T-helper 2 cell treated with Interferon-gamma antibody and Interleukin-4, amounts not matched to agents 100 ng/mL and 5 ng/mL, for 36 hours (primary cell): ENCODE measurements around the gene SETD7. TPM values are rescaled to one million over a fixed set of nuclear protein-coding genes. Genes with fewer than 3 reads are reported as not detected.

Experiments
- intact Hi-C: fragments of 100-400 bp; cut with micrococcal nuclease; formaldehyde crosslinking; loops from one replicate; pipeline ENCODE4 v1.15.1; 2023
- total RNA-seq: library from RNA; stranded (reverse); gene quantifications from 2 replicates; pipeline ENCODE4 v1.2.3, GENCODE V29; 2022

SETD7 gene
- total RNA-seq, 1 donor from 2014 or later, result 11.5 TPM

DNA sequence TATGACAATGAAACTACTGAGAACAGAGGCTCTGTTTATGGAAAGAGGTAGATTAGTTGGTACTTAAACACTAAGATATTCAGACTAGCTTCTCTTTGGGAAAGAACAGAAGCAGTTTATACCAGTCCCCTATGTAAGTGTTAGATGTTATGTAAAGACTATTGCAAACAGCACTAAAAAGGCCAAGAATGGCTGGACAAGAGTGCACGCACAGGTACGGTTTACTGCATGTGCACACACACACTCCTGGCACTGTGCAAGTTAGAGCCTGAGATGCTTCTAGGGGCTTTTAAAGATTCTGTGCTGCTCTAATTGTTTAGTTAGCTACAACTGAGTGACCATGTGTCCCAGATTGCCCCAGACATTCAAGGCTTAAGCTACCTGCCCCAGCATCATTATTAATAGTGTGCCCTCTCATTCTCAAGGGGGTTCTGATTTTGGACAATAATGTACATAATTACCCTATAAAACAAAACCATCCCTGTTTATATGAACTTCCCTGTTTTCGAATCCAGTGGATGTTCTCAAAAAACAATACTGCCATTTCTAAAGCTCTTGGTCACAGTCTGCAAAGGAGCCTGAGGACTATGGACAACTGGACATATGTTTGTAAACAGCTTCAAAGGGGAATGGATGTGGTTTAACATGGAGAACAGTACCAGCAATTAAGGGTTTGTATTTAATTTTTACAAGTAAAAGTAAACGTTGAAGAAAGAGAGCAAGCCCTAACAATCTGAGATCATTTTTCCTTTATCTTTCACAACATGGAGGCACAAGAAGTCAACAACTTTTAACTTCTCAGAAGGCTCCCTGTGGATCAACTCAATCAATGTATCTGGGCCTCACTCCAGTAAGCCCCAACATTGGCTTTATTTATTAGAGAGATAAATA lies 2.0 kb downstream of the SETD7 start:
- intact Hi-C loops, result loop anchor here (10.0 kb wide), 2 partner anchors 521 to 539 kb away; partner anchors contain the start of gene NOCT

DNA sequence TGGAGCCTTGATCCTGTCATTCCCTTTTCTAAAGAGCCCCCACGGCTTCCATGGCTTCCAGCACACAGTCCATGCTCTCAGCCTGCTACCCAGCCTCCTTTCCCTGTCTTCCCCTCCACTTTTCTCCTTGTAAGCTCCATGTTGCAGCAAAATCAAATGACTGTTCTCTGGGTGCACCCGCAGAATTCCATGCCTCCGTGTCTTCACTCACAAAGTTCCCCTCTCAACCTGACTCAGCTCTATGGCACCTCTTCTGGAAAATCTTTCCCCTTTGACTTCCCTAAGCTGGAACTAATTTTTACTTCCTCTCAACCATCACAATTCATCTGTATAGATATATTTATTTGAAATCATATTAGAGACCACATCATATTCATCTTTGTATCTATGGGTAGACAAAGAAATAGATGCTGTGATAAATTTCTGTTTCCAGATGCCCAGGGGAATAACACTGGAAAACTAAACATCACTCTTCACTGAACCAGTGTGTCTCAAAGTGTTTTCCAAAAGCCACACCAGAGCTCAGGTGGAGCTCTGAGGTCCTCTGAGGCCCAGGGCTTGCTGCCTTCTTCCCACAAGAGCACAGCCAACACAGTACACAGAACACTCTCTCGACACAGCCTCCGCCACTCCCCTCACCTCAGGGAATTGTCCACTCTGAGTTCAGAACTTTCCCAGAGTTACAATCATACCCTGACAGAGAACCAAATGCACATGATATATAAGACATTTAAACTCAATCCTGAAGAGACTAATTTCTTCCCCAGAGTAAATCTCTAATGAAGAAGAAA lies 3.3 kb downstream of the SETD7 start:
- intact Hi-C loops, result loop anchor here (10.0 kb wide), 2 partner anchors 522 to 538 kb away; partner anchors contain the start of gene NOCT

DNA sequence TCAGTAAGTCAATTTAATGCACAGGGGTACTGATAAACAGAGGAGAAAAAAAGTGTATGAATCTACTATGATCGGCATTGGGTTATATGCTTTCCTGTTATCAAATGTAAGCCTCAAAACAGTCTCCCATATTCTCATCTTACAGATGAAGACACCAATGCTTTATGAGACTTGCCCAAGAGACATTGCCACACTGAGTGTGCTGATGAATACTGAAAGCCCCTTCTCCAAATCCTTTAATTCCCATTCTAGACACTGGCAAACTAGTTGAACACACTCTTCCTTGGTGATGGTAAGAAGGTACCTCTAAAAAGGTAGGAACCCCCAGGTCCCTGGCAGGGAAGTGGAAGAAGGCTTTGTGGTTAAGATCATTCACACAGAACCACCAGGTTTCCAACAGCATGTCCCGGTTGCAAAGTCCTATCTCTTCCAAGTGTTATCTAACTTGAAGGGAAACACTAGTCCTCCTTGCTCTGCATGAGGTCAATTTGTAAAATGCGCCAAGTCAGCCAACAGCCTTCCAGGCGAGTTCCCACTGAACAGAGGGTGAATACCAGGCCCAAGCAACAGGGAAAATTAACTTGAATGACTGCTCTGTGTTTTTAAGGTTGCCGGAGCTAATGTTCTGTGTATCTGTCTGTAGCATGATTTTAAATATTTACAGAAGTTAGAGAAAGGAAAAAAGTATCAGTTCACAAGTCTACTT lies 5.1 kb downstream of the SETD7 start:
- intact Hi-C loops, result loop anchor here (10.0 kb wide), 2 partner anchors 524 to 536 kb away; partner anchors contain the start of gene NOCT

DNA sequence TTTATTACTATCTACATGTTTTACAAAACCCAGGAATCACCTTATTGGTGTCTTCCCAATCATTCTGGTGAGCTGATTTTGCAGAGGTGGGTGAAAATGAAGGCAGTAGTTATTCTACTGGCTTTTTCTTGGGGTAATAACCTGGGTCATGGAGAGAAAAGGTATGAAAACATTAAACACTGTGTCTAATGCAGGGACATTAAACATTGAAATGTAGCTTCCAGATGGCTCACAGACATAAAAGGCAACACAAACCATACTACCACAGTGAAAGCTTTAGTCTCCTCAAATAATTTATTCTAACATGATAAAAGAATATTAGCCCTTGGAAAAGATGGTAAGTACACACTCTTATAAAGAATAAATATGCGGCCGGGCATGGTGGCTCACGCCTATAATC lies 8.0 kb downstream of the SETD7 start:
- intact Hi-C loops, result no loop called here

DNA sequence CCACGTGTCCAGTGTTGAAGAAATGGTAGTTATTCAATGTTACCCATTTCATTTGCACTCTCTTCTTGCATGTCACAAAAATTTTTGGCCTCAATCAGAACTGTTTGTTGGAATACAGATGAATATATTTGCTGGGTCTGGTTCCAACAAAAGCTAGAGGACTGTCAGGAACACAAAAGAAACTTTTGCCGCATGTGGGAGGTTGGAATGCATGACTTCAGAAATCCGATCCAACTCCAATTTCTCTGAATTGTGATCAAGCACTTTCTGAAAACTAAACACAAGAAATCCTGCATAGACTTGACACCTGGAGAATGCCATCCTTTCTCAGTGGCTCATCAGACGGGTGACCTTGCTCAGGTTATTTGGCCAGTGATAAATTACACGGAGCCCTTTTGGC lies 15.4 kb downstream of the SETD7 start:
- intact Hi-C loops, result no loop called here

DNA sequence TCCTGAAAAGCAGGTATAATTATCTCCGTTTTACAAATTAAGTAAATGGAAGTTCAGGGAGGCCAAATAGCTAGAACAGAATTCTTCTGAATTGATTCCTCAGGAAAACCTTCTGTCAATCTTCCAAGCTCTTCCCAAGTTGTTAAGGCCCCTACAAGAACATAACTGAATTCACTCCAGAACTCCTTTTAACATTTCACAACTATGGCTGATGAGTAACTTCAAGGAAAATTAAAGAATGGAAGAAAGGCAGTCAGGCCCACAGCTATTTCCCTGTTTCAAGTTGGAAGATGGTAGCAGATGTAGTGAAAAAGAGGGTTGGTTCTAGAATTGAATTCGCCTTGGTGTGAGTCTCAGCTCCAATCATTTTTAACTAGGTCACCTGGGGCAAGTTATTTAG lies 15.9 kb downstream of the SETD7 start:
- intact Hi-C loops, result no loop called here

DNA sequence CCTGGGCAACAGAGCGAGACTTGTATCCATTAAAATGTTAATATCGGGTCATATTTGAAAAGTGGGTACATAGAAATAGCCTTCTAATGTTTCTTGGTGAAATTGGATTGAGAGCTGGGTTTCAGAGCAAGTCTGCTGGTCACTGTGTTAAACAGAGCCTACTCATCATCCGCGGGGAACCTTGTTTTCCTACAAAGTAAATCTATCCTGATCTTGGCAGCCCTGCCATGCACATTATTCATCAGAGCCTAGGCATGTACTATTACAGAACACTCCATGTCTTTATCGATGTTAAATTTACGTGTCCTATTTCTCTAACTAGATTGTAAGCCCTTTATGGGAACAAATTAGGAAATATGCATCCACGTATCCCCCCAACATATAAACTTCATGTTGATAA lies 18.7 kb downstream of the SETD7 start:
- intact Hi-C loops, result no loop called here

DNA sequence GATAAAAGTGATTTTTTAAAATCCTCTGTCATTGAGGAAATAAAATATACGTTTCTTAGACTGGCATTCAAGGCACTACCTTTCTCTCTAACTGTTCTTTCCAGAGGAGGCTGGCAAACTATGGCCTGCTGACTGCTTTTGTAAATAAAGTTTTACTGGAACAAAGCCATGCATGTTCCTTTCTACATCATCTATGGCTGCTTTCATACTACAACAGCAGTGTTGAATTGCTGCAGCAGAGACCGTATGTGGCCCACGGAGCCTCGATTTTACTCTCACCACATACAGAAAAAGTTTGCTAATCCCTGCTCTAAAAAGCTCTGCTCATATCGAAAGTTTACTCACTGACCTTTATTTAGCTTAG lies 20.2 kb downstream of the SETD7 start:
- intact Hi-C loops, result no loop called here

DNA sequence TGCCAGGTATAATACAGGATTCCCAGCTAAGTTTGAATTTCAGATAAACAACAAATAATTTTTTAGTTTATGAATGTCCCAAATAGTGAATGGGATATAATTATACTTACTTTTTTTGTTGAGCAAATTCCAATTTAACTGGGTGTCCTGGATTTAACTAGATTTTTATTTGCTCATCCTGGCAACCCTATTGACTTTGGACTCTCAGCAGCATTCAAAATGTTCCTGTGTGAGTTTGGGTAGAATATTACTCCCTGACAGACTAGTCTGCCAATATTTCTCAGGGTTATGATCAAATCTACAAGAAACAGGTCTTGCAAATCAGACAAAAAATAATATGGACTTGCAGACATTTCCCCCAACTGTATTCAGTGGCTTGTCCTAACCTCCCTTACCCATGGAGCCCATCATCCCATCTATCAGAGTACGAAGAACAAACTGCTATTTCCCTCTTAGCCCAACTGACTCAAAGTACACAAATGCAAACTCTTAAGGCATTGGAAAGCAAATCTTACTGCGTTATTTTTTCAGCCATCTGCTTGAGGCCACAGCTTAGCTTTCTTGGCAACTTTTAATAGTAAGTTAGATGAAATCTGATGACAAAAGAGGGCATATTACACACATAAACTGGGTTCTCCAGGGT lies 20.7 kb downstream of the SETD7 start:
- intact Hi-C loops, result no loop called here

DNA sequence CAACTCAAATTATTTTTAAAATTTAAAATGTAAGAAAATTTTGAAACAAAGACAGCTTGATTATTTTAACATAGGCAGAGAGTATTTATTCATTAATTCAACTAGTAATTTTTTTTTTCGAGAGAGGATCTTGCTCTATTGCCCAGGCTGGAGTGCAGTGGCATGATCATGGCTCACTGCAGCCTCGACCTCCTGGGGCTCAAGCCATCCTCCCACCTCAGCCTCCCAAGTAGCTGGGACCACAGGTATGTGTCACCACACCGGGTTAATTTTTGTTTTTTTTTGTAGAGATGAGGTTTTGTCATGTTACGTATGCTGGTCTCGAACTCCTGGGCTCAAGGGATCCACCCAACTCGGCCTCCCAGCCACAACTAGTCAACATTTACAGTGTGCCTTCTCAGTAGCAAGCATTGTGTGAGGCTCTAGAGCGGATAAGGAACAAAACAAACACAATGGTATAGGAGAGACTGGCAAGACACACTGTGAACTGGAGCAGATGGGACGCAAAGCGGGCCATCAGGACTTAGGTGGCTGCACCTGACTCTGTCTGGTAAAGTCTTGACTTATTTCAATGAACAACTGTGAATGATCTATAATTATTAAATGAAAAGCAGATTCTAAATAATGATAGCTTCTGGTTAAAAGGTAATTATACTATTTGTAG lies 21.6 kb downstream of the SETD7 start:
- intact Hi-C loops, result no loop called here

DNA sequence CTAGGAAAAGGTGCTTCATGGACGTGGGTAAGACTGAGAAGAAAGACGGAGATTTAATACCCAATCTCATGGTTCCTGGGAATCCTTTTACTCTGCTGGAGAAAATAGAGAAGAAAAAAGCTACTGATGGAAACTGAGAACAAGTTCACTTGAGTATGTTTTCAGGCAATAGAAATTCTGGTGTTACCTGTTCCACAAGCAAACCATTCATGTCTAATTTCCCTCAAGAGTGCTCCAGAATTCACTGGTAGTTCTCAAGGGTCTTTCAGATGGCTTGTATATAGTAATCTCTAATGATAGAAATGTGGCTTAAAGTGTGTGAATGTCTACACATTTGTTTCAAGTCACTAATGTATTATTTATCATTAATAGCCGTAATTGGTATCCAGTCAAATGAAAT lies 22.5 kb downstream of the SETD7 start:
- intact Hi-C loops, result no loop called here

DNA sequence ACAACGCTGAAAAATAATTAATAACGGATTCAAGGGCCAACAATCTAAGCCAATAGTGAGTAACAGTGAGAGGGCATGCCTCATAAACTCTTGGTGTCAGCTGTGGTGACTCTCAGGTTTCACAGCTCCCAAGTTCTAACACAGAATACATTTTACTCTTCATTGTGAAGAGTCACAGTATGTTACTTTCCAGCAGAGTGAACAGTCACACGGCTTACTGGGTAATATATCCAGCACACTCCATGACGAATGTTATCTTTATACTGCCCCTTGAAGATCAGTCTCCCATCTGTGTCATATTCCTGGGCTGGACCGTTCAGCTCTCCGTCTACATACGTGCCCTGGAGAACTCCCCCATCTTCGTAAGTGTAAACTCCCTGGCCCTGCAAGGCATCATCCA lies 23.1 kb downstream of the SETD7 start:
- intact Hi-C loops, result no loop called here

DNA sequence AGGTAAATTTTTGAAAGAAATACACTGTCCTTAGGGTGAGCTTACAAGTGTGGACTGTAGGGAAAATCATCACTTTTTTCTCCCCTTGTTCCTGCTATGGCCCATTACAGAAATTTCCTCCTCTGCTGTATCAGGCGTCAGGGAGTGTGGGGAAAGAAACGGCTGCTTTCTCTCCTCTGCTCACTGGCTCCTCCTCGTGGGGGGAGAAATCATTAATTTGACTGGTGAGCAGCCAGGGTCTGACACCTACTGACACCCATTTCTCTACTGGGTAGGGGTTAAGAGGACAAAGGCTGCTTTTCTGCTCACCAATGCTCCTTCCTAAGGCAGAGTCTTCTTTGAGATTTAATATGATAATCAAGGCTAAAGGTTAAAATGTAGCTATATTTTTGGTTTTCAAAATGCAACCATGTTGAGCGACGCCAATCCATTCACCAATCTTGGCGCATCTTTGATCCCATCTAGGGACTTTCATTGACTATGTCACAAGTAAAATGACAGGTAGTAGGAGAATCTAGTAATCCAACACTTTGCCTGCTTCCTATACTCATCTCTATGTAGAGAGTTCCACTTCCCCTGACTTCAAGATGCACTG lies 25.1 kb downstream of the SETD7 start:
- intact Hi-C loops, result loop anchor here (1.0 to 2.0 kb wide), 2 partner anchors 78 to 115 kb away; no protein-coding TSS in a partner anchor

DNA sequence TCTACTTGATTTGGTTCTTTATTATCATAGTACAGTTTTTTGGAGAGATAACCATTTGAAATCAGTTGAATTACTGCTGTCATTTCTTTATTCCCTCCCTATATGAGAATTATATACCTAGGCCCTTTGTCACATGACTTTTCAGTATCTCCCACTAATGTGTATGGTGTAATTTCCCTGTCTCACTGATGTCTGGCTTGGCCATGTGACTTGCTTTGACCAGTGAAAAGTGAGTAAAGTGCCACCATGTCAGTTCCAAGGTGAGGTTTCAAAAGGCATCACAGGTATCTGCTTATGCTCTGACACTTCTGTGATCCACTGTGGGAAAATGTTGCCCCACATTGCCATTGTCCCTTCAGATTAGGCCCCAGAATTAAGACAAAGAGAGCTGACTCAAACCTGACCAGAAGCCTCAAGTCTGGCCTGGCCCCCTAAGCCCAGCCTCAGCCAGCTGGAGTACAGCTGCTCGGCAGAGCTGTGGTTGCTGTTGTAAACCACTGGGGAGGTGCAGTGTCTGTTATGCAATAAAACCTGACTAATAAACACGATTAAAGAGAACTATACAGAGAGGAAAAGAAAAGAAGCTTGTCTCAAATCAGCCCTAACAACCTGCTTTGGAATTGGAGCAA lies 27.5 kb downstream of the SETD7 start:
- intact Hi-C loops, result no loop called here

DNA sequence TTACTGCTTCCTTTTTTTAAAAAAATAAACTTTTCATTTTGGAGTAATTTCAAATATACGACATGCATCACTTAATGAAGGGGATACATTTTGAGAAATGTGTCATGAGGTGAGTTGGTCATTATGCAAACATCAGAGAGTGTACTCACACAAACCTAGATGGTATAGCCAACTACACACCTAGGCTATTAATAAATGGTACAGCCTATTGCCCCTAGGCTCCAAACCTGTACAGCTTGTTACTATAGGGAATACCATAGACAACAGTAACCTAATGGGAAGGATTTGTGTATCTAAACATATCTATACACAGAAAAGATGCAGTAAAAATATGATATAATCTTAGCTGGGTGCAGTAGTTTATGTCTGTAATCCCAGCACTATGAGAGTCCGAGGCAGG lies 29.1 kb downstream of the SETD7 start:
- intact Hi-C loops, result no loop called here

DNA sequence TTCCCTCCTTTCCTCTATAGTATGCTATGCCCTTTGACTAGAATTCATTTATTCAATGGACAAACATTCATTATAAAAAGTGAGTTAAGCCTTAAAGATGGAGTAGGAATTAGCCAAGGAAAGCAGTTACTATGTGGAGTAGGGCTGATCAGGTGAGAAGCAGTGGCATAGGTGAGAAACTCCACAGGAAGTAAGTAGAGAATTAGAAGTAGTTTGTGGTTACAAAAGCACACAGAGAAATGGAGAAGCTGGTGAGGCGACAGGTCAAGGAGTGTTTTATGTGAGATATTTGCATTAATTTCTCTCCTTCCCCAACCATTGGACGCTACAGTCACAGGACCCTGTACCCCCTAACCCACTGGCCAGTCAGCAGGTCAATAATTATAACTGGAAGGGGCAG lies 30.6 kb downstream of the SETD7 start:
- intact Hi-C loops, result no loop called here

DNA sequence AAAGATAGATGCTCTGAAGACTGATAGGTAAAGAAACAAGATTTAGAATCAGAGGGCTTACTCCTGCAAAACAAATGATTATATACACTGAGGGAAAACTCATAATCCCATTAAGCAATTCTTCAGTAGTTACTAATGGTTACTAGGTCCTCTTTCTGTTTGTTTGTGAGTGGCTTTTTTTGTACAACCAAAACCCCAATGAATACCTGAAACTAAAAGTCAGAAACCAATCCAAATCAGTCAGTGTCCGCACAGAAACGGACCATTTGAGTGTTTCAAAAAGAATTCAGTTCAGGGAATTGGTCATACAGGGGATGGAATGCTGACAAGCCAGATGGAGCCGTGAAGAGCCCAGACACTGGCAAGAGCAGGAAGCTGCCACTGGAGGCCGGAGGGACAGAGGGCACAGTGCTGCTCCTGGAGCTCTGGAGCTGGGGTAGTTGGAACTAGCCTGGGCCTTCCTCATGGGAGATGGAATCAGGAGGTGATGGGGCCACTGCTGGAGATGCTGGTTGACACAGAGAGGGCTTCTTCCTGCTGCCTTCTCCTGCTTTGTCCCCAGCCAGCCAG lies 31.9 kb downstream of the SETD7 start:
- intact Hi-C loops, result no loop called here

DNA sequence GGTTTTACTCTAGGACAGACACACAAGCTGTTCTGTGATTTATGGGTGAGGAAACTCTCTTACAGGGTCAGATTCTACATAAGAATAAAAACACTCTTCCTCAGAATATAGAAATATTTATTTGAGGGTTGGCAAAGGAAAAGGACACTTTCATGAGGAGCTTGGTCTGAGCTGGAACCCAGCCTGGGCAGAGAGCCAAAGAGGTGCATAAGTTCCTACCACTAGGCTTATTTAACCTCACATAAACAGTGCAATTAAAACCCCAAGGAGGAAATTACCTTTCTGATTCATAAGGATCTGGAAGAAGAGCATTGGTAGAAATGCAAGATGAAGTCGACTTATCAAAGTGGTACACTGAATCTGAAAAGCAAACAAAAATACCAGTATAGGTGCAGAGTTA lies 32.9 kb downstream of the SETD7 start:
- intact Hi-C loops, result no loop called here

DNA sequence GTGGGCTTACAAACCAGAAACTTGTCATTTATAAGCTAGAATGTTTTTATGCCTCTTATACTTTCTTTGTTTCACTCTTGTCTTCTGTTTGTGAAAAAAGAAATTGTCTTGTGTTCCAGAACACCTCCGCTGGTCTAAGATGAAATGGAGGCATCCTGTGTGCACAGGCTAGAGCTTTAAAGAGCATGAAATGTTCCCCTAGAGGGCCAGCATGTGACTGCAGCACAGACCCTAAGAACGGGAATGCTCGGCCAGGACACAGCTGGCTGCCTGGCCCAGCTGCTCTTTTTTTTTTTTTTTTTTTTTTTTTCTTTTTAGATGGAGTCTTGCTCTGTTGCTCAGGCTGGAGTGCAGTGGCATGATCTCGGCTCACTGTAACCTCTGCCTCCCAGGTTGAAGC lies 33.6 kb downstream of the SETD7 start:
- intact Hi-C loops, result no loop called here
